CD14-positive monocyte (primary cell): ENCODE results near the gene PADI6. TPM values are rescaled to one million over a fixed set of nuclear protein-coding genes. Genes with fewer than 3 reads are reported as not detected.

Experiments used
- DNase-seq, 3 donors: peaks; one replicate each; pipeline ENCODE4 v3.0.0-alpha.2; 2011 to 2022
- H2AFZ ChIP-seq: 2 replicates; pipeline ENCODE4 v1.6.0; 2012; ENCODE audit warnings: mild to moderate bottlenecking, low read depth, low read length, inconsistent platforms; ENCODE audit not compliant: insufficient read depth, poor library complexity, severe bottlenecking
- H3K27ac ChIP-seq, 2 donors: 1 replicate in 1 of 2; 2 replicates in 1 of 2; pipeline ENCODE4 v1.5.1; 2012 to 2013; ENCODE audit warnings: low read length in 2 of 2, control low read depth in 1 of 2, inconsistent platforms in 1 of 2, low read depth in 1 of 2, mild to moderate bottlenecking in 1 of 2
- H3K27me3 ChIP-seq, 2 donors: one replicate each; pipeline versions ENCODE4 v1.6.0 to v1.6.1; 2011 to 2013; ENCODE audit warnings: low read length in 2 of 2; ENCODE audit not compliant: control insufficient read depth in 2 of 2, insufficient read depth in 2 of 2
- H3K36me3 ChIP-seq, 2 donors: replicated peaks in 1 of 2; 1 replicate in 1 of 2; 2 replicates in 1 of 2; pipeline versions ENCODE4 v1.5.1 to v1.6.1; 2012 to 2013; ENCODE audit warnings: low read length in 2 of 2, control low read depth in 1 of 2, inconsistent platforms in 1 of 2, mild to moderate bottlenecking in 1 of 2; ENCODE audit not compliant: insufficient read depth in 2 of 2, control insufficient read depth in 1 of 2
- H3K4me1 ChIP-seq, 2 donors: 1 replicate in 1 of 2; 2 replicates in 1 of 2; pipeline versions ENCODE4 v1.5.1 to v1.6.1; 2012 to 2013; ENCODE audit warnings: low read length in 2 of 2, control low read depth in 1 of 2, inconsistent platforms in 1 of 2, mild to moderate bottlenecking in 1 of 2, moderate library complexity in 1 of 2; ENCODE audit not compliant: insufficient read depth in 2 of 2, control insufficient read depth in 1 of 2
- H3K4me2 ChIP-seq: replicated peaks from 2 replicates; pipeline ENCODE3; 2012; ENCODE audit warnings: low read length, moderate library complexity, mild to moderate bottlenecking; ENCODE audit not compliant: poor library complexity, severe bottlenecking; ENCODE audit errors: extremely low read depth
- H3K4me3 ChIP-seq, 3 experiments: fragments of 200-600 bp in 1 of 3; sonication (generic) in 1 of 3; replicated peaks in 1 of 3; 1 replicate in 2 of 3; 2 replicates in 1 of 3; pipeline ENCODE4 v1.5.1; 2011 to 2013; ENCODE audit warnings: low read length in 3 of 3, mild to moderate bottlenecking in 3 of 3, control low read depth in 2 of 3, low read depth in 2 of 3, inconsistent platforms in 1 of 3, moderate library complexity in 1 of 3
- H3K79me2 ChIP-seq: 2 replicates; pipeline ENCODE4 v1.6.0; 2012; ENCODE audit warnings: mild to moderate bottlenecking, control low read depth, inconsistent platforms, low read length, moderate library complexity; ENCODE audit not compliant: insufficient read depth
- H3K9ac ChIP-seq: 2 replicates; pipeline ENCODE4 v1.6.0; 2017; ENCODE audit warnings: low read length, mild to moderate bottlenecking; ENCODE audit not compliant: insufficient read depth, poor library complexity, severe bottlenecking
- H3K9me3 ChIP-seq, 2 donors: replicated peaks in 1 of 2; 1 replicate in 1 of 2; 2 replicates in 1 of 2; pipeline versions ENCODE4 v1.5.1 to v1.6.1; 2012 to 2013; ENCODE audit warnings: low read length in 2 of 2, control low read depth in 1 of 2; ENCODE audit not compliant: control insufficient read depth in 1 of 2, insufficient read depth in 1 of 2
- H4K20me1 ChIP-seq: 2 replicates; pipeline ENCODE4 v1.6.0; 2012; ENCODE audit warnings: mild to moderate bottlenecking, low read length, control low read depth, moderate library complexity; ENCODE audit not compliant: insufficient read depth
- H3K27ac Mint-ChIP-seq, 7 donors: one replicate each; pipeline ENCODE4 v1.8.0; 2020; ENCODE audit warnings: mild to moderate bottlenecking in 7 of 7, mixed read lengths in 7 of 7, moderate library complexity in 6 of 7, inconsistent platforms in 2 of 7
- H3K27me3 Mint-ChIP-seq, 3 donors: one replicate each; pipeline ENCODE4 v1.8.0; 2021 to 2022; ENCODE audit warnings: low read depth in 3 of 3, mild to moderate bottlenecking in 3 of 3, mixed read lengths in 3 of 3, moderate library complexity in 3 of 3, inconsistent platforms in 1 of 3
- H3K36me3 Mint-ChIP-seq, 2 donors: one replicate each; pipeline ENCODE4 v1.8.0; 2020; ENCODE audit warnings: mixed read lengths in 2 of 2, inconsistent platforms in 1 of 2, mild to moderate bottlenecking in 1 of 2
- H3K4me1 Mint-ChIP-seq: one replicate; pipeline ENCODE4 v1.8.0; 2020; ENCODE audit warnings: mild to moderate bottlenecking, mixed read lengths
- H3K4me3 Mint-ChIP-seq, 2 donors: one replicate each; pipeline ENCODE4 v1.8.0; 2020; ENCODE audit warnings: mild to moderate bottlenecking in 2 of 2, mixed read lengths in 2 of 2, moderate library complexity in 1 of 2
- H3K9me3 Mint-ChIP-seq, 7 donors: one replicate each; pipeline ENCODE4 v1.8.0; 2020 to 2022; ENCODE audit warnings: mixed read lengths in 7 of 7, mild to moderate bottlenecking in 6 of 7, moderate library complexity in 6 of 7, inconsistent platforms in 2 of 7
- WGBS: methylation state at CpG from one replicate; pipeline ENCODE4 v1.1.5; 2013; ENCODE audit warnings: missing lambda C conversion rate; ENCODE audit not compliant: insufficient coverage; 5-methylcytosine and 5-hydroxymethylcytosine counted together
- intact Hi-C, 2 donors: fragments of 100-400 bp; cut with micrococcal nuclease; formaldehyde crosslinking; loops; one replicate each; pipeline versions ENCODE4 v1.15.0 to v1.15.1; 2023
- polyA plus RNA-seq, 3 donors: library from polyadenylated mRNA; depleted of rRNA in 1 of 3; unstranded in 2 of 3; stranded (reverse) in 1 of 3; fragments of 300-500 nt in 2 of 3; fragments of >200 nt in 1 of 3; fragmentation: Illumina TruSeq in 2 of 3; gene quantifications; 1 replicate in 2 of 3; 2 replicates in 1 of 3; pipeline ENCODE4 v1.2.3, GENCODE V29; 2012 to 2021
- TF ChIP-seq, protein P1 (sequence below): fragments of 200-600 bp; IDR thresholded peaks from one replicate; pipeline ENCODE4 v1.8.0; 2022; ENCODE audit warnings: antibody characterized with exemption, mild to moderate bottlenecking

PADI6 gene
- polyA plus RNA-seq, 3 donors, result 0.66 to 0.83 (median 0.78) TPM

DNA sequence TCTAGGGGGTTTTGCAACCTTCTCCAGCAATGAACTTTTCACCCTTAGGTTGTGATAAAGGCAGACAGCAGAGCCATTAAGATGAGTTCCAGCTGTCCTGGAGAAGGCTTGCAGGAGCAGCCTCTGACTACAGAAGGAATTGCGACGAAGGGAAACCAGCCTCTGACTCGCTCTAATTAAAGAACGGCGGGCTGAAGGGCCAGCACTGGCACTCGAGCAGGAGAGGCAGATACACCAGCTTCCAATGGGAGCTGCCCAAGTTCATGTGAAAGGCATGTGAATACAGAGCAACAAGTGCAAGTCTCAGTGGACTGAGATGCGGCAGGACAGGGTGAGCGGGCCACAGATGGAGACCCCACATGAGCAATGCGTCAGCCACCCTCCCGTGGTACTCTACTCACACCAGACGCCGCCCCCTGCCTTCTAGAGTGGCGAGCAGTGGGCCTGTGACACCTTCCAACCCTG is 51.8 kb downstream of the PADI6 start:
- intact Hi-C loops, result no loop called here
- no peak for DNase-seq
- H2AFZ ChIP-seq, result no peak overlapping the region
- no peak overlapping the region for H3K4me2 ChIP-seq
- no peaks in the 10 kb centered on the region for H3K27me3 ChIP-seq
- H3K27ac ChIP-seq, result peak overlapping the region in 1 of 2 donors; percentile 26
- TF ChIP-seq, protein P1, sequence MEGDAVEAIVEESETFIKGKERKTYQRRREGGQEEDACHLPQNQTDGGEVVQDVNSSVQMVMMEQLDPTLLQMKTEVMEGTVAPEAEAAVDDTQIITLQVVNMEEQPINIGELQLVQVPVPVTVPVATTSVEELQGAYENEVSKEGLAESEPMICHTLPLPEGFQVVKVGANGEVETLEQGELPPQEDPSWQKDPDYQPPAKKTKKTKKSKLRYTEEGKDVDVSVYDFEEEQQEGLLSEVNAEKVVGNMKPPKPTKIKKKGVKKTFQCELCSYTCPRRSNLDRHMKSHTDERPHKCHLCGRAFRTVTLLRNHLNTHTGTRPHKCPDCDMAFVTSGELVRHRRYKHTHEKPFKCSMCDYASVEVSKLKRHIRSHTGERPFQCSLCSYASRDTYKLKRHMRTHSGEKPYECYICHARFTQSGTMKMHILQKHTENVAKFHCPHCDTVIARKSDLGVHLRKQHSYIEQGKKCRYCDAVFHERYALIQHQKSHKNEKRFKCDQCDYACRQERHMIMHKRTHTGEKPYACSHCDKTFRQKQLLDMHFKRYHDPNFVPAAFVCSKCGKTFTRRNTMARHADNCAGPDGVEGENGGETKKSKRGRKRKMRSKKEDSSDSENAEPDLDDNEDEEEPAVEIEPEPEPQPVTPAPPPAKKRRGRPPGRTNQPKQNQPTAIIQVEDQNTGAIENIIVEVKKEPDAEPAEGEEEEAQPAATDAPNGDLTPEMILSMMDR, result no peak
- H3K27me3 Mint-ChIP-seq, result no peaks in the 10 kb centered on the region
- 88% methylated on average over 13 of the region's 13 CpGs for WGBS
- H3K27ac Mint-ChIP-seq, result peak overlapping the region in 3 of 7 donors; percentile 26 to 52 (median 33)
- peaks cover 91 to 100% of the 10 kb centered on the region in 2 donors for H3K36me3 ChIP-seq
- H3K4me1 Mint-ChIP-seq, result peaks cover 5% of the 10 kb centered on the region
- H3K79me2 ChIP-seq, result peaks cover 74% of the 10 kb centered on the region
- H3K4me3 ChIP-seq, result no peak overlapping the region
- H3K36me3 Mint-ChIP-seq, result peaks cover 91 to 100% of the 10 kb centered on the region in 2 donors
- H3K4me1 ChIP-seq, result no peaks in the 10 kb centered on the region
- H3K4me3 Mint-ChIP-seq, result no peak overlapping the region
- no peaks in the 10 kb centered on the region for H3K9me3 Mint-ChIP-seq
- H3K9me3 ChIP-seq, result no peaks in the 10 kb centered on the region
- peaks cover 100% of the 10 kb centered on the region for H4K20me1 ChIP-seq
- no peak overlapping the region for H3K9ac ChIP-seq

DNA sequence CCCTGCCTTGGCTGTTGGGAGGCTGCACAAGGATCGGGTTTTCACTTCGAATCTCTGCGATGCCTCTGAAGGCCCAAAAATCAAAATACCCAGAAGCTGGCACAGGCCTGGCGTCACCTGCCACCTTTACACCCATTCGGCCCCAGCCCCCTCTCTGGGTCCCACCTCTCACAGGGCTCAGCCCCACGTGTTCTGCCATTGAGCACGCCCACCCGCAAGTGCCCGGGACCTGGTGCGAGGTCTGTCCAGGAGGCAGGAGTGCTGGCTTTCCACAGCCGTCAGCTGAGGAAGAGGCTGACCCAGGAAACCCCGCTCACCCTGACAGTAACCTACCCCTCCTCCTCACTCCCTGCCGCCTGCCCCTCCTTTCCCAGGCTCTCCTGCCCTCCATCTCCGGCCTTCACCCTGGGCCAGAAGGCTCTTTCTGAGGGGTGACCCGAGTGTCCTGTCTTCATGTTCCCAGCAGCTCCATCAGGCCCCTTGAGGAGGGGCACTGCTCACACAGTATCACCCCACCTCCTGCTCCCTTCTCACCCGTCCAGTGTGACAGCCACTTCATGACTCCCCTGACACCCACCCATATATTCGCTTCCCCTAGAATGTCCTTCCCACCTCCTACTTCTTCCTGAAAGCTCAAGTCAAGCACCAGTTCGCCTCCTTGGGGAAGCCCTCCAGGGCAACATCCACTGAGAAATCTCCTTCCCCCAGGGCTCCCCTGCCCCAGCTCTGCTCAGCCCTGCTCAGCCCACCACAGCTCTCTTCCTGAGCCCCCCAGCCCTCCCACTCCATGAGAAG is 54.0 kb downstream of the PADI6 start:
- Mint-ChIP-seq H3K36me3 (peaks cover 80 to 92% of the 10 kb centered on the region in 2 donors), H3K27ac (peak overlapping the region in 4 of 7 donors; percentile 9 to 82 (median 22)), H3K9me3 (no peaks in the 10 kb centered on the region), H3K4me1 (peaks cover 9% of the 10 kb centered on the region), H3K27me3 (no peaks in the 10 kb centered on the region), H3K4me3 (no peak overlapping the region)
- Histone ChIP-seq H4K20me1 (peaks cover 95% of the 10 kb centered on the region), H3K36me3 (peaks cover 83 to 91% of the 10 kb centered on the region in 2 donors), H3K4me3 (no peak overlapping the region), H3K4me2 (no peak overlapping the region), H3K27ac (peak overlapping the region in 1 of 2 donors; percentile 41), H3K9ac (no peak overlapping the region), H2AFZ (no peak overlapping the region), H3K9me3 (no peaks in the 10 kb centered on the region), H3K79me2 (peaks cover 83% of the 10 kb centered on the region), H3K27me3 (no peaks in the 10 kb centered on the region), H3K4me1 (peaks cover 3 to 8% of the 10 kb centered on the region in 2 donors)
- TF ChIP-seq, protein P1, result no peak
- 97% methylated on average over 17 of the region's 18 CpGs for WGBS
- DNase-seq, result no peak
- intact Hi-C loops, result loop anchor here in 1 of 2 donors (5.0 kb wide), 1 partner anchor 56 kb away; no protein-coding TSS in a partner anchor
